Left cardiac atrium (tissue), 4 donors: ENCODE data around the gene SPECC1. TPM values are rescaled to one million over a fixed set of nuclear protein-coding genes. Genes with fewer than 3 reads are reported as not detected.
A peak's percentile ranks its signal among the peaks of the same experiment; 100 is the strongest.
"Not testable (repeated sequence)": the region's sequence is repeated elsewhere in the genome, so short reads cannot be mapped to it uniquely, and the experiment has no call there.

Source experiments
- ATAC-seq, 2 donors: fragments of 200-7000 bp; cut with Tn5 transposase; one replicate each; pipeline ENCODE4 v1.9.1; 2020; ENCODE audit warnings: mild to moderate bottlenecking in 2 of 2, moderate library complexity in 2 of 2
- DNase-seq: peaks from one replicate; pipeline ENCODE4 v3.0.0-alpha.2; 2020
- intact Hi-C, 2 donors: fragments of 100-400 bp; cut with DNase I; formaldehyde crosslinking; loops; one replicate each; pipeline versions ENCODE4 v1.14.1 to v1.15.1; 2022 to 2023
- total RNA-seq, 2 donors: library from RNA; stranded (reverse); fragmentation: NEBNext Ultra II Directional; extraction: Animal tissue kit (Norgen Biotek cat#: 25700); gene quantifications; one replicate each; pipeline ENCODE4 v1.2.1, GENCODE V29; 2021
- donor health status: DM: no; HTN: yes; CAD: no.
- donor health status: DM: no; HTN: yes; CAD: no; lungs with severe emphysema.
- donor health status: DM: yes; HTN: yes; CAD: no.
- donor health status: Dilated cardiomyopathy.

SPECC1 gene
- total RNA-seq, 2 donors from 2014 or later = 12.6 to 14.2 TPM

- intact Hi-C loops = loop anchor here (10.0 kb wide), 3 partner anchors 228 to 328 kb away; no protein-coding TSS in a partner anchor
- DNase-seq (no peak), ATAC-seq (peak in 1 of 2 donors; percentile 47)
These were observed 12.7 kb upstream of the SPECC1 start for GRCh38 chr17:19996502-19996901.

GRCh38 chr17:20008242-20009051 lies 712 bp upstream of the SPECC1 start:
- intact Hi-C loops = loop anchor here (5.0 kb wide), 2 partner anchors 89 to 109 kb away; no protein-coding TSS in a partner anchor
- peak; percentile 14 to 63 for ATAC-seq
- DNase-seq = peak; percentile 40

- DNase-seq (no peak), ATAC-seq (peak in 1 of 2 donors; percentile 20)
- intact Hi-C loops = loop anchor here (5.0 kb wide), 2 partner anchors 88 to 108 kb away; no protein-coding TSS in a partner anchor
These were observed 182 bp upstream of the SPECC1 start for GRCh38 chr17:20009052-20009301.

- peak; percentile 59 for DNase-seq
These were observed 1.1 kb downstream of the SPECC1 start for GRCh38 chr17:20010099-20010863.

GRCh38 chr17:20010936-20011335 lies 1.8 kb downstream of the SPECC1 start:
- DNase-seq = no peak
- intact Hi-C loops = no loop called here
- ATAC-seq = no peak

More at GRCh38 chr17:20010099-20010863, 1.1 kb downstream of the SPECC1 start:
- ATAC-seq = peak; percentile 66 to 72
- intact Hi-C loops = no loop called here

GRCh38 chr17:20012017-20012536 lies 2.9 kb downstream of the SPECC1 start:
- DNase-seq = no peak
- no peak for ATAC-seq
- intact Hi-C loops = no loop called here

- intact Hi-C loops, DNase-seq, ATAC-seq: not testable (repeated sequence)
These were observed 7.4 kb downstream of the SPECC1 start for GRCh38 chr17:20016475-20016992.

- intact Hi-C loops = no loop called here
- DNase-seq (no peak), ATAC-seq (no peak)
These were observed 13.5 kb downstream of the SPECC1 start for GRCh38 chr17:20022701-20023100.

- intact Hi-C loops = no loop called here
- DNase-seq (no peak), ATAC-seq (no peak)
These were observed 17.8 kb downstream of the SPECC1 start for GRCh38 chr17:20026960-20027359.

- ATAC-seq = no peak
- no peak for DNase-seq
- intact Hi-C loops = no loop called here
These were observed 19.3 kb downstream of the SPECC1 start for GRCh38 chr17:20028443-20028842.

- DNase-seq (no peak), ATAC-seq (no peak)
- intact Hi-C loops = no loop called here
These were observed 23.5 kb downstream of the SPECC1 start for GRCh38 chr17:20032636-20033035.

- ATAC-seq (no peak), DNase-seq (no peak)
- intact Hi-C loops = no loop called here
These were observed 24.3 kb downstream of the SPECC1 start for GRCh38 chr17:20033415-20033814.

- no peak for ATAC-seq
- intact Hi-C loops = no loop called here
- DNase-seq = no peak
These were observed 26.3 kb downstream of the SPECC1 start for GRCh38 chr17:20035501-20035900.

GRCh38 chr17:20037286-20037685 lies 28.1 kb downstream of the SPECC1 start:
- ATAC-seq, DNase-seq, intact Hi-C loops: not testable (repeated sequence)

GRCh38 chr17:20039037-20039436 lies 29.9 kb downstream of the SPECC1 start:
- intact Hi-C loops = no loop called here
- DNase-seq (no peak), ATAC-seq (no peak)

- ATAC-seq (no peak), DNase-seq (no peak)
- intact Hi-C loops = no loop called here
These were observed 31.1 kb downstream of the SPECC1 start for GRCh38 chr17:20040216-20040615.

GRCh38 chr17:20043021-20043420 lies 33.9 kb downstream of the SPECC1 start:
- ATAC-seq = no peak

GRCh38 chr17:20045476-20045875 lies 36.3 kb downstream of the SPECC1 start:
- intact Hi-C loops = no loop called here
- ATAC-seq (no peak), DNase-seq (no peak)

More at GRCh38 chr17:20043021-20043420, 33.9 kb downstream of the SPECC1 start:
- intact Hi-C loops = no loop called here
- no peak for DNase-seq

- ATAC-seq (no peak), DNase-seq (no peak)
- intact Hi-C loops = no loop called here
These were observed 37.5 kb downstream of the SPECC1 start for GRCh38 chr17:20046629-20047028.

- ATAC-seq (no peak), DNase-seq (no peak)
- intact Hi-C loops = no loop called here
These were observed 42.5 kb downstream of the SPECC1 start for GRCh38 chr17:20051624-20052023.
